HL-60 (cell line): ENCODE data around the gene SBK1.

Source experiments
- DNase-seq, 2 experiments: peaks; one replicate each; pipeline ENCODE4 v3.0.0-alpha.2; 2010 to 2020; ENCODE audit warnings: low read depth in 1 of 2, low spot score in 1 of 2
- H3K27ac ChIP-seq: fragments of 250-450 bp; sonication (Bioruptor Pico); replicated peaks from 2 replicates; pipeline ENCODE4 v1.5.1; 2020; ENCODE audit warnings: mild to moderate bottlenecking, moderate library complexity
- H3K27me3 ChIP-seq: fragments of 250-450 bp; sonication (Bioruptor Pico); 2 replicates; pipeline ENCODE4 v1.5.1; 2021; ENCODE audit warnings: mild to moderate bottlenecking, moderate library complexity; ENCODE audit not compliant: insufficient read depth, poor library complexity, severe bottlenecking
- H3K4me3 ChIP-seq: replicated peaks from 2 replicates; pipeline ENCODE4 v1.5.1; 2011; ENCODE audit warnings: mild to moderate bottlenecking, control low read depth, low read length; ENCODE audit not compliant: insufficient read depth
- GABPA ChIP-seq: IDR thresholded peaks from 2 replicates; pipeline ENCODE4 v1.6.1; 2012; ENCODE audit warnings: low read depth
- POLR2AphosphoS5 ChIP-seq: IDR thresholded peaks from 2 replicates; pipeline ENCODE4 v1.6.1; 2012; ENCODE audit warnings: low read depth
- SPI1 ChIP-seq: IDR thresholded peaks from 2 replicates; pipeline ENCODE4 v1.6.1; 2012; ENCODE audit warnings: low read depth, mild to moderate bottlenecking, borderline replicate concordance
- TF ChIP-seq, protein P1 (sequence below): IDR thresholded peaks from 2 replicates; pipeline ENCODE4 v1.6.1; 2012; ENCODE audit warnings: low read depth; ENCODE audit not compliant: insufficient replicate concordance
- TF ChIP-seq, protein P2 (sequence below): IDR thresholded peaks from one replicate; pipeline ENCODE4 v1.5.1; 2011; ENCODE audit warnings: low read length, control low read depth, inconsistent platforms; ENCODE audit not compliant: insufficient read depth

Gene SBK1

DNA sequence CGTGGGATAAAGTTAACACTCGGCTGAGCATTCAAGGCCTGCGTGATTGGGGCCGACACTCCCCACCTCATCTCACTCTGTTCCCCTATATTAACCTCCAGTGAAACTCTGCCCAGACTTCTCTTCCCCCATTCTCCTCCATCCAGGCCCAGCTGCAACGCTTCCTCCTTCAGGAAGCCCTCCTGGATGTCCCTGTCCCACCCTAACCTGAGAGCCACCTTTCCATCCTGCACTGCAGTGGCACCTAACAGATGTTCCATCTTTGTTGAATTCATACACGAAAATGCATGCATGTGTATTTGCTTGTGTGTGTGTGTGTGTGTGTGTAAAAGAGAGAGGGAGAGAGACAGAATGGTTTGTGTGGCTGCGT is 32.6 kb upstream of the SBK1 start:
- TF ChIP-seq POLR2AphosphoS5 (no peak), GABPA (no peak), SPI1 (no peak)
- TF ChIP-seq, protein P1, sequence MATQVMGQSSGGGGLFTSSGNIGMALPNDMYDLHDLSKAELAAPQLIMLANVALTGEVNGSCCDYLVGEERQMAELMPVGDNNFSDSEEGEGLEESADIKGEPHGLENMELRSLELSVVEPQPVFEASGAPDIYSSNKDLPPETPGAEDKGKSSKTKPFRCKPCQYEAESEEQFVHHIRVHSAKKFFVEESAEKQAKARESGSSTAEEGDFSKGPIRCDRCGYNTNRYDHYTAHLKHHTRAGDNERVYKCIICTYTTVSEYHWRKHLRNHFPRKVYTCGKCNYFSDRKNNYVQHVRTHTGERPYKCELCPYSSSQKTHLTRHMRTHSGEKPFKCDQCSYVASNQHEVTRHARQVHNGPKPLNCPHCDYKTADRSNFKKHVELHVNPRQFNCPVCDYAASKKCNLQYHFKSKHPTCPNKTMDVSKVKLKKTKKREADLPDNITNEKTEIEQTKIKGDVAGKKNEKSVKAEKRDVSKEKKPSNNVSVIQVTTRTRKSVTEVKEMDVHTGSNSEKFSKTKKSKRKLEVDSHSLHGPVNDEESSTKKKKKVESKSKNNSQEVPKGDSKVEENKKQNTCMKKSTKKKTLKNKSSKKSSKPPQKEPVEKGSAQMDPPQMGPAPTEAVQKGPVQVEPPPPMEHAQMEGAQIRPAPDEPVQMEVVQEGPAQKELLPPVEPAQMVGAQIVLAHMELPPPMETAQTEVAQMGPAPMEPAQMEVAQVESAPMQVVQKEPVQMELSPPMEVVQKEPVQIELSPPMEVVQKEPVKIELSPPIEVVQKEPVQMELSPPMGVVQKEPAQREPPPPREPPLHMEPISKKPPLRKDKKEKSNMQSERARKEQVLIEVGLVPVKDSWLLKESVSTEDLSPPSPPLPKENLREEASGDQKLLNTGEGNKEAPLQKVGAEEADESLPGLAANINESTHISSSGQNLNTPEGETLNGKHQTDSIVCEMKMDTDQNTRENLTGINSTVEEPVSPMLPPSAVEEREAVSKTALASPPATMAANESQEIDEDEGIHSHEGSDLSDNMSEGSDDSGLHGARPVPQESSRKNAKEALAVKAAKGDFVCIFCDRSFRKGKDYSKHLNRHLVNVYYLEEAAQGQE = no peak
- TF ChIP-seq, protein P2, sequence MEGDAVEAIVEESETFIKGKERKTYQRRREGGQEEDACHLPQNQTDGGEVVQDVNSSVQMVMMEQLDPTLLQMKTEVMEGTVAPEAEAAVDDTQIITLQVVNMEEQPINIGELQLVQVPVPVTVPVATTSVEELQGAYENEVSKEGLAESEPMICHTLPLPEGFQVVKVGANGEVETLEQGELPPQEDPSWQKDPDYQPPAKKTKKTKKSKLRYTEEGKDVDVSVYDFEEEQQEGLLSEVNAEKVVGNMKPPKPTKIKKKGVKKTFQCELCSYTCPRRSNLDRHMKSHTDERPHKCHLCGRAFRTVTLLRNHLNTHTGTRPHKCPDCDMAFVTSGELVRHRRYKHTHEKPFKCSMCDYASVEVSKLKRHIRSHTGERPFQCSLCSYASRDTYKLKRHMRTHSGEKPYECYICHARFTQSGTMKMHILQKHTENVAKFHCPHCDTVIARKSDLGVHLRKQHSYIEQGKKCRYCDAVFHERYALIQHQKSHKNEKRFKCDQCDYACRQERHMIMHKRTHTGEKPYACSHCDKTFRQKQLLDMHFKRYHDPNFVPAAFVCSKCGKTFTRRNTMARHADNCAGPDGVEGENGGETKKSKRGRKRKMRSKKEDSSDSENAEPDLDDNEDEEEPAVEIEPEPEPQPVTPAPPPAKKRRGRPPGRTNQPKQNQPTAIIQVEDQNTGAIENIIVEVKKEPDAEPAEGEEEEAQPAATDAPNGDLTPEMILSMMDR = no peak
- Histone ChIP-seq H3K4me3 (no peak overlapping the region), H3K27ac (no peak overlapping the region), H3K27me3 (no peaks in the 10 kb centered on the region)
- no peak for DNase-seq

- TF ChIP-seq, protein P1 = no peak
- TF ChIP-seq, protein P2 = no peak
- TF ChIP-seq SPI1 (no peak), POLR2AphosphoS5 (no peak), GABPA (no peak)
- Histone ChIP-seq H3K4me3 (no peak overlapping the region), H3K27ac (no peak overlapping the region), H3K27me3 (no peaks in the 10 kb centered on the region)
- DNase-seq = no peak
These were observed 32.1 kb upstream of the SBK1 start for GRCh38 chr16:28260193-28260592.

DNA sequence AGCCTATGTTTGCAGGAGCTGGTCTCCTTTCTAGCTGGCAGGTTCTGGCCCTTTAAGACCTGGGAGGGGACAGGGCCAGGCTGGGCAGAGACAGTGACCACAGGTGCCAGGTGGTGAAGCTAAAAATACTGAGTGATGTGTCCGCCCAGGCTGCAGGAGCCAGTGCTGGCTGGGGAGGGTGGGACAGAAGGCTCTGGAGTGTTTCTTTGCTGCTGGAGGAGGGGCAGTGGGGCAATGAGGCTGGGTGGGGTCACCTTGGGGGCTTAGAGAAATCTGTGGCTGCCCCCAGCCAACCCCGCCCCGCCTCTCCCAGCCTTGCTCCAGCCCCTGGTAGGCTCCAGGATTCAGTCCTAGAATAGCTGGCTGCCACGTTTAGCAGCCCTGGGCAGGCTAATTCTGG is 30.4 kb upstream of the SBK1 start:
- no peaks in the 10 kb centered on the region for H3K27me3 ChIP-seq
- no peak overlapping the region for H3K27ac ChIP-seq
- no peak for DNase-seq
- TF ChIP-seq, protein P1 = no peak
- TF ChIP-seq SPI1 (no peak), GABPA (no peak), POLR2AphosphoS5 (no peak)
- TF ChIP-seq, protein P2 = no peak
- no peak overlapping the region for H3K4me3 ChIP-seq
